G401 (cell line): ENCODE measurements around the gene CDYL2. TPM values are rescaled to one million over a fixed set of nuclear protein-coding genes. Genes with fewer than 3 reads are reported as not detected.
A peak's percentile ranks its signal among the peaks of the same experiment; 100 is the strongest.
"Not testable (repeated sequence)": the region's sequence is repeated elsewhere in the genome, so short reads cannot be mapped to it uniquely, and the experiment has no call there.

ENCODE experiments used
- DNase-seq: peaks from one replicate; pipeline ENCODE4 v3.0.0-alpha.2; 2015; ENCODE audit warnings: low spot score
- in situ Hi-C: cut with HindIII; loops from 2 replicates; pipeline ENCODE4 v1.10.0; 2016; ENCODE audit warnings: low sequenced_read_pairs, mixed read lengths
- total RNA-seq: library from RNA; depleted of rRNA; stranded (reverse); fragments of >200 nt; shearing (Covaris generic); gene quantifications from 2 replicates; pipeline ENCODE4 v1.2.3, GENCODE V29; 2014

Gene CDYL2
- total RNA-seq, 1 experiment from 2014 or later, result 0.10 TPM

DNA sequence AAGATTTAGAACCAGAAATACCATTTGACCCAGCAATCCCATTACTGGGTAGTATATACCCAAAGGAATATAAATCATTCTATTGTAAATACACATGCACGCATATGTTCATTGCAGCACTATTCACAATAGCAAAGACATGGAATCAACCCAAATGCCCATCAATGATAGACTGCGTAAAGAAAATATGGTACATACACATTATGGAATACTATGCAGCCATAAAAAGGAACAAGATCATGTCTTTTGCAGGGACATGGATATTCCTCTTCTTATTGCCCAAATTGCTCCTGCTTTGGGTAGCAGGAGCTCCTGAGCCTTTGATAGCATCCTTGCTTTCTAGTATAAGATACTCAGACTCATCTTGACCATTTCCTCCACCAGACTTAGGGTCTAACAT lies 10.9 kb upstream of the CDYL2 start:
- DNase-seq, in situ Hi-C loops: not testable (repeated sequence)

- in situ Hi-C loops, result no loop called here
- no peak for DNase-seq
Observed at GRCh38 chr16:80812593-80812992, 8.2 kb upstream of the CDYL2 start.

DNA sequence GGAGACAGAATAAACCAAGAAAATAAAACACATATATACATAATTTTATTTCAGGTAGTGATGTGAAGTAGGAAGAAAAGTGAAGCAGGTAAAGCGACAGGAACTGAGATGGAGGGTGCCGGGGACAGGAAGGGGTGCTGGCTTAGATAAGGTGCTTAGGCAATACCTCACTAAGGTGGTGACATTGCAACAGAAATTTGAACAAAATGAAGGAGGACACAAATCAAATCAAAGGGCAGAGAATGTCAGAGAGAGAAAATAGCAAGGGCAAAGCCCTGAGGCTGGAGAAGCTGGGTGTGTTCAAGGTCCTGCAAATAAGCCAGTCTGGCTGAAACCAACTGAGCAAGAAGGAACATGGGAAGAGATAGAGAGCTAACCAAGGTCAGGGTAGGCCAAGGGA lies 5.0 kb upstream of the CDYL2 start:
- DNase-seq, result no peak
- in situ Hi-C loops, result no loop called here

GRCh38 chr16:80807906-80808305 lies 3.5 kb upstream of the CDYL2 start:
- no peak for DNase-seq
- in situ Hi-C loops, result no loop called here

DNA sequence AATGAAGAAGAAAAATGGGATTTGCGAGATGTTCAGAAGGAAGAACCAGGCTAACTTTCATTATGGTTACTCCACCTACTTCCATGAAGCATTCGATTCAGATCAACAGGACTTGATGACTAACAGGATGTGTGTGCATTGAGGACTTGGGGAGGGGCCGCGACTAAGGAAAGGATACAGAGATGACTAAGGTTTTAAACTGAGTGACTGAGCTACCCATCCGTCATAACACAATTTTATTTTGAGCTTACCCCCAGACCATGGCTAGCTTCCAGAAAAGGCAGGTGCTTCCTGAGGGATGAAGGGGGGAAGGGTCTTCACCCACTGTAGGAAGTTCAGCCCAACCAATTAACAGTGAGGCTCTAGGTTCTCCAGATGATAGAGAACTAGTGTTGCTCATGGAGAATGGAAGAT lies 2.5 kb upstream of the CDYL2 start:
- in situ Hi-C loops, result no loop called here
- DNase-seq, result no peak

DNA sequence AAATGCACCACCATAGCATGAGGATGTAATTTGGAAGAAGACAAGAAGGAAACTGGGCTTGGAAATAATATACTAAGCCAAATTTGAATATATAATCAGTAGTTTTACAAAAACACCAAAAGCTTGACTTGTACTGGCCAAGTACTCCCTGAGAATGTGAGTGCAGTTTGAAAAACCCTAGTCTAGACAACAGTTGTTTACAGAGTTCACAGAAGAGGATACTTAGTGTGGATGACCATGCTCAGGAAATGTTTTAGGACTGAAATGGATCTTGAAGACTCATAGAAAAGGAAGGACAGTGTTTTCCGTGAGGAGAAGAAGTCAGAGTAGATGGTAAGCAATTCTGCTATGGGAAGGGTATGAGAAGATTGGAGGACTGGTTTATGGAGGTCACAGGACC lies 1.9 kb upstream of the CDYL2 start:
- in situ Hi-C loops, result no loop called here
- DNase-seq, result no peak

GRCh38 chr16:80804056-80804525 lies 307 bp downstream of the CDYL2 start:
- in situ Hi-C loops, result no loop called here

GRCh38 chr16:80803339-80804055 lies 901 bp downstream of the CDYL2 start:
- DNase-seq, result peak; percentile 41
- in situ Hi-C loops, result no loop called here

More at GRCh38 chr16:80804056-80804525, 307 bp downstream of the CDYL2 start:
- DNase-seq, result peak; percentile 63

DNA sequence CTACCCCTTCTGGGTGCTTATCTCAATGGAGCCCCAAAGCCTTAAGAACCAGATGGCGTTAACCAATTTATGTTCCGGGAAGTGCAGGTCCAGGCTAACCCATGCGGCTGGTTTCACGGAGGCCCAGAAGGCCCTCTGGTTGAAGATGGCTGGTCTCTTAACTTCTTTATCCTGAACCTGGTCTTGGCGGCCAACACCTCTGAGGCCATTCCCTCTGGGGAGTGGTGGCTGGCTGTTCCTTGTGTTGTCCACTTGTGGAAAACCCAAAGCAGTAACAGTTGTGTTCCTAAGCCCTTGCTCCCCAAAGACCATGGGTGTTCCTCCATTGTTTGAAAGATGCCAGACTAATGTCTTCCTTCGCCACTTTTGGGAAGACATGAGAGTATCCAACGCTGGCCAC lies 1.5 kb downstream of the CDYL2 start:
- DNase-seq, result no peak
- in situ Hi-C loops, result no loop called here

- in situ Hi-C loops, result no loop called here
- DNase-seq, result no peak
Observed at GRCh38 chr16:80802138-80802537, 2.3 kb downstream of the CDYL2 start.

DNA sequence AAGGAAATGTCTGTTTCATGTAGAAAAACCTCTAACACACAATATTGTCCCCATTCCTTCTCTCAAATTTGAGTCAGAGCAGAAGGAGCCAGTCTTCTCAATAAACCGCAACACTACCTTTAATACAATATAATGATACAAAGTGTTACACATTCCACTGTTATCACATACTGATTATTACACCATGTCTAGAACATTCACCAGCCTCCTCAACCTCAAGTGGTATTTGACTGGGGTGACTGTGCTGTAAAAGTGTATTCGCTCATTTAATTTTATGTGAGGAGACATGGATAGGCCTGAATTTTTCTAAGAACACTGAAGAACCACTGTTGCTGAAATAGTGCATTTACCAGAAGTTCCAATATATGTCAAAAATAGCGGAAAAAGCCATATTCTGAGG lies 10.3 kb downstream of the CDYL2 start:
- in situ Hi-C loops, result no loop called here
- DNase-seq, result no peak

GRCh38 chr16:80792031-80792430 lies 12.4 kb downstream of the CDYL2 start:
- no peak for DNase-seq

DNA sequence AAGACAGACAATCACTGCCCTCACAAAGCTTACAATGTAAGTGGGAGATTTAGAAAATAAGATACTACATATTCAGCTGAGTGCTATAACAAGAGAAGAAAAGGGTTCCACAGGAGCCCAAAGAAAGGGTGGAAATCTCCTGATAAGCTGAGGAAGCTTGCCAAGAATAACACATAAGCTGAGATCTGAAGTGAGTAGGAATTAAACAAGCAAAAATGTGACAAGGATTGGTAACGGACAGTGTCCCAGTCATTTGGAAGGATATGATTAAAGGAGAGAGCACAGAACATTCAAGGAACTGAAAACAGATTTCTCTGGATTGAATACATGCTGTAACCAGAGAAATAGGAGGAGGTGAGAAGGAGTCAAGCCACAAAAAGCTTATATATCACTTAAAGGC lies 13.0 kb downstream of the CDYL2 start:
- DNase-seq, result no peak
- in situ Hi-C loops, result no loop called here

More at GRCh38 chr16:80792031-80792430, 12.4 kb downstream of the CDYL2 start:
- in situ Hi-C loops, result no loop called here

DNA sequence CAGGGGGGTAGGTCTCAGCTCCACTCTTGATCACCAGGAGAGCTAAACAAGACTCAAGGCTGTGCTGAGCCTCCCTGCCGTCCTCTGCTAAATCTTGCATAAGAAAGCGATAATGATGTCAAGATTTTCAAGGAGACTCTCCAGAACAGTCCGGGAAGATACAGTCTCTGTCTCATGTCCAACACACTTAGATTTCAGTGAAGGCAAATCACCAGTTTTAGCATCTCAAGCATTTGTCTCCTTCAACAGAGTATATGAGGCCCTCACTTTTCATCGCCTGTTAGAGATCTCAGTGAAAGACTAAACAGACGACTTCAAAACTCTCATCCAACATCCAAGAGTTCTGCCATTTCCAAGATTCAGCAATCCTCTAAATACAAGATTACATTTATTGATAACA lies 13.6 kb downstream of the CDYL2 start:
- in situ Hi-C loops, result no loop called here
- no peak for DNase-seq

DNA sequence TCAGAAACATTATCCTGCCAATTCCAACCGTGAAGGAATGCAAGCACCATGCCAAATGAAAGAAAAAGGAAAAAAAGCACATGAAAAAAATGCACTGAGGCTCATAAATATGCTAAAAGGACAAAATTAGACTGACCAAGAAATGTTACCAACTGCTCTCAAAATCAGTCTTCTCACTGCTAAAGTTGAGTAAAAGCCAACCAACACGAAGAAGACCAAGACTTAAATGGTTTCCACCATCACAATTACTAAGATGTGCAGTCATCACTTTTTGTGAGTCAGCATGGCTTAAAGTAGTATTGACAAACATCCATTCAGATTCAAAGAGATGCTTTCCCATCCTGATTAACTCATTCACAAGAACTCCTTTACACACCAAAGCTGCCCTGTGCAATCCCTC lies 16.4 kb downstream of the CDYL2 start:
- in situ Hi-C loops, result no loop called here
- no peak for DNase-seq

DNA sequence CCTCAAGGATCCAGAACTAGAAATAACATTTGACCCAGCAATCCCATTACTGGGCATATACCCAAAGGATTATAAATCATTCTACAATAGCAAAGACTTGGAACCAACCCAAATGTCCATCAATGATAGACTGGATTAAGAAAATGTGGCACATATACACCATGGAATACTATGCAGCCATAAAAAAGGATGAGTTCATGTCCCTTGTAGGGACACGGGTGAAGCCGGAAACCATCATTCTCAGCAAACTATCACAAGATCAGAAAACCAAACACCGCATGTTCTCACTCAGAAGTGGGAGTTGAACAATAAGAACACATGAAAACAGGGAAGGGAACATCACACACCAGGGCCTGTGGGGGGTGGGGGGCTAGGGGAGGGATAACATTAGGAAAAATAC lies 17.8 kb downstream of the CDYL2 start:
- DNase-seq, in situ Hi-C loops: not testable (repeated sequence)

DNA sequence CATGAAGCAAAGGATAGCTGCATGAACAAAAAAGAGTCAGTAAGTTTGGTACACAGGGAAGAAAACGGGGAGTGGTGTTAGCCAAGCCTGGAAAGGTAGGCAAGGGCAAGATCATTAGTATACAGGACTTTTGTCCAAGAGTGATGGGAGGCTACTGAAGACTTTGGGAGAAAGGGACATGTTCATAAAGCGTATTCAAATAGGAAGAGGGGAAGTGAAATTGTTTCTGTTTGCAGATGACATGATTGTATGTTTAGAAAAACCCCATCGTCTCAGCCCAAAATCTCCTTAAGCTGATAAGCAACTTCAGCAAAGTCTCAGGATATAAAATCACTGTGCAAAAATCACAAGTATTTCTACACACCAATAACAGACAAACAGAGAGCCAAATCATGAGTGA lies 19.4 kb downstream of the CDYL2 start:
- in situ Hi-C loops, result no loop called here

DNA sequence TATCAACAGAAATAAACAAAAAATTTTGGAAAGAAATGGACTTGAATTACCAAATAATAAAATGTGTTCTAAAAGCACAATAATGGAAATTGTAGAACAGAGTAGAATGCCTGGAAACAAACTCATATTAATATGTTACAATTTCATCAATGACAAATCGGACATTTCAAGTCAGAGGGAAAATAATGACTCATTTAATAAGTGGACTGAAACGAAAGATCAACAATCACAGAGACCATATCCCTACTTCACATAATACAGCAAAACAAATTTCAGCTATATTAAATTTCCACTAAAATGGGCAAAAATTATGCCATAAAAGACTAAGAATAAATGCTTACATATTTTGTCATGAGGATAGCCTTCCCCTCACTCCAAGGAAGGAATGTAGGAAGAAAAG lies 25.7 kb downstream of the CDYL2 start:
- in situ Hi-C loops, result no loop called here

More for the DNA sequence above, 19.4 kb downstream of the CDYL2 start:
- no peak for DNase-seq

GRCh38 chr16:80776856-80777255 lies 27.5 kb downstream of the CDYL2 start:
- in situ Hi-C loops, result no loop called here
- no peak for DNase-seq

More for the DNA sequence above, 25.7 kb downstream of the CDYL2 start:
- DNase-seq, result no peak

DNA sequence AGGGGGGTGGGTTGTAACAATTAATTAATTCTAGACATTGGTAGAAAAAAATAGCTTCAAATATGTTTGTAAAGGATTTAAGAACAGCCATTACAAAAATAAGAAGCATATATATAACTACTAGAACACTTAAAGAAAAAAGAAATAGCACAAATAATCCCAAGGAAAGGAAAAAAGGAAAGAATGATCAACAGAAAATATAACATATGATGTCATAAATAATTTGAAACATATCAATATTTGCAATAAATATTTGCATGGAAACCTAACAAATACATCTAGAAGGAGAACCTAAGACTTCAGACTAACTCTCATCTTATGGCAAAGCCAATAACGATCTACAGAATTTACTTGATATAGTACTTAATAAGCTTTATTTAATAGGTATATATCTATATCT lies 28.9 kb downstream of the CDYL2 start:
- no peak for DNase-seq
- in situ Hi-C loops, result no loop called here

DNA sequence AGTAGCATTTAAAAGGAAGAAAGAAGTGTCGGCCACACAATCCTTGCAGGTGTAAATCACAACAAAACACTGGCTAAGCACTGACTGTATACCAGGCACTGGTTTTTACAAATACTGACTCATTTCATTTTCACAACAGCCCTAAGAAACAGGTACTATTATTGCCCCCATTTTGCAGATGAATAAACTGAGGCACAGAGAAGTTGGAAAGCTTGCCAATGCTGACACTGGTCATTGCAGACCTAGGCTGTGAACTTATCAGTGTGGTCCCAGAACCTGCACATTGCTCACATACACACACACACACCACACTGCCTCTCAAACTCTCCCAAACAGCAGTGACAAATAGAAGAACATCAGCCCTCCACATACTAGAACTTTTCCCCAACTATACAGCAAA lies 37.6 kb downstream of the CDYL2 start:
- in situ Hi-C loops, result no loop called here
- DNase-seq, result no peak
